GM12878 (cell line): ENCODE results near the gene PTPRQ. TPM values are rescaled to one million over a fixed set of nuclear protein-coding genes. Genes with fewer than 3 reads are reported as not detected.

Experiments used
- ATAC-seq: fragments of 200-7000 bp; cut with Tn5 transposase; 3 replicates; pipeline ENCODE4 v1.9.1; 2020; ENCODE audit warnings: mild to moderate bottlenecking, moderate library complexity
- BruUV-seq: library from RNA; stranded (reverse); fragments of 400-500 nt; replicated peaks from 2 replicates; lab custom pipeline; 2021; lab: Mats Ljungman, UMichigan
- CTCF ChIA-PET: fragments of 300-600 bp; sonication (Branson Sonifier 250); formaldehyde crosslinking; extraction: SDS; loops from one replicate; lab custom pipeline; 2021; ENCODE audit warnings: inconsistent platforms; lab: Yijun Ruan, JAX
- POLR2A ChIA-PET: fragments of 350-600 bp; formaldehyde crosslinking; extraction: SDS; loops from one replicate; lab custom pipeline; 2021; ENCODE audit warnings: inconsistent platforms; lab: Charles Lee
- RAD21 ChIA-PET: fragments of 300-600 bp; sonication (Branson Sonifier 250); formaldehyde crosslinking; loops from one replicate; lab custom pipeline; 2023; ENCODE audit warnings: antibody characterized with exemption; ENCODE audit not compliant: unreplicated experiment; lab: Charles Lee
- SMC1A ChIA-PET: fragments of 300-600 bp; sonication (Branson Sonifier 250); formaldehyde crosslinking; loops from one replicate; lab custom pipeline; 2023; ENCODE audit not compliant: unreplicated experiment, uncharacterized antibody; lab: Charles Lee
- DNase-seq: peaks from one replicate; pipeline ENCODE4 v3.0.0-alpha.2; 2011; ENCODE audit warnings: low read depth, low spot score
- FAIRE-seq: peaks from 3 replicates; lab custom pipeline; 2011; peaks lifted over from hg19 to GRCh38; lab: Jason Lieb, UNC
- H2AFZ ChIP-seq: 2 replicates; pipeline ENCODE4 v1.6.0; 2011; ENCODE audit warnings: low read depth, low read length, control low read depth; ENCODE audit not compliant: control insufficient read depth
- H3K27ac ChIP-seq: 2 replicates; pipeline ENCODE4 v1.5.1; 2011; ENCODE audit warnings: control low read depth; ENCODE audit not compliant: control insufficient read depth, insufficient read depth
- H3K27me3 ChIP-seq, 2 experiments: replicated peaks in 1 of 2; 2 replicates each; pipeline versions ENCODE4 v1.6.0 to v1.6.1; 2011; ENCODE audit warnings: low read length in 1 of 2; ENCODE audit not compliant: control insufficient read depth in 2 of 2, insufficient read depth in 2 of 2
- H3K36me3 ChIP-seq, 2 experiments: 2 replicates each; pipeline ENCODE4 v1.5.1; 2011; ENCODE audit warnings: low read length in 1 of 2; ENCODE audit not compliant: control insufficient read depth in 2 of 2, insufficient read depth in 2 of 2
- H3K4me1 ChIP-seq: 2 replicates; pipeline ENCODE4 v1.6.1; 2011; ENCODE audit warnings: mild to moderate bottlenecking, low read length, moderate library complexity, mixed read lengths; ENCODE audit not compliant: control insufficient read depth, insufficient read depth
- H3K4me2 ChIP-seq: 2 replicates; pipeline ENCODE4 v1.6.0; 2011; ENCODE audit warnings: control low read depth; ENCODE audit not compliant: control insufficient read depth, insufficient read depth
- H3K4me3 ChIP-seq: fragments of 200-600 bp; sonication (generic); 2 replicates; pipeline ENCODE4 v1.5.1; 2016
- H3K79me2 ChIP-seq: 2 replicates; pipeline ENCODE4 v1.6.0; 2011; ENCODE audit warnings: low read length; ENCODE audit not compliant: control insufficient read depth, insufficient read depth
- H3K9ac ChIP-seq: 2 replicates; pipeline ENCODE4 v1.8.0; 2011; ENCODE audit warnings: low read length, control low read depth, mixed read lengths; ENCODE audit not compliant: control insufficient read depth, insufficient read depth
- H3K9me3 ChIP-seq: replicated peaks from 3 replicates; pipeline ENCODE4 v1.5.1; 2011; ENCODE audit warnings: mild to moderate bottlenecking, low read length; ENCODE audit not compliant: control insufficient read depth, insufficient read depth
- H4K20me1 ChIP-seq: 2 replicates; pipeline ENCODE4 v1.6.0; 2011; ENCODE audit not compliant: control insufficient read depth, insufficient read depth
- BCL3 ChIP-seq: IDR thresholded peaks from 2 replicates; pipeline ENCODE4 v1.6.1; 2011; ENCODE audit warnings: borderline replicate concordance, low read depth, mild to moderate bottlenecking, moderate library complexity, low read length; ENCODE audit not compliant: insufficient read depth, poor library complexity, severe bottlenecking
- IKZF2 ChIP-seq, 2 experiments: fragments of 450-650 bp; IDR thresholded peaks; 2 replicates each; pipeline ENCODE4 v1.6.1; 2017; ENCODE audit warnings: mild to moderate bottlenecking in 2 of 2, moderate library complexity in 2 of 2
- SPI1 ChIP-seq: IDR thresholded peaks from 2 replicates; pipeline ENCODE4 v1.6.1; 2011; ENCODE audit warnings: low read depth, mild to moderate bottlenecking, low read length, moderate library complexity, borderline replicate concordance; ENCODE audit not compliant: insufficient read depth
- TCF12 ChIP-seq: IDR thresholded peaks from 2 replicates; pipeline ENCODE4 v1.6.1; 2011; ENCODE audit warnings: low read depth, mild to moderate bottlenecking, low read length
- WRNIP1 ChIP-seq: IDR thresholded peaks from 2 replicates; pipeline ENCODE4 v1.6.1; 2011; ENCODE audit warnings: low read depth, low read length, improper control_type of control experiment, borderline replicate concordance
- ZBED1 ChIP-seq: IDR thresholded peaks from 2 replicates; pipeline ENCODE4 v1.6.1; 2016; ENCODE audit warnings: borderline replicate concordance
- ZBTB33 ChIP-seq: fragments of 450-650 bp; IDR thresholded peaks from 2 replicates; pipeline ENCODE4 v1.6.1; 2017; ENCODE audit warnings: mild to moderate bottlenecking
- ZBTB4 ChIP-seq: fragments of 450-650 bp; formaldehyde crosslinking; IDR thresholded peaks from 2 replicates; pipeline ENCODE4 v1.4.0; 2022; ENCODE audit warnings: mild to moderate bottlenecking, moderate library complexity
- ZNF24 ChIP-seq: fragments of 450-650 bp; IDR thresholded peaks from 2 replicates; pipeline ENCODE4 v1.6.1; 2017; ENCODE audit warnings: antibody characterized with exemption, mild to moderate bottlenecking
- WGBS: methylation state at CpG from one replicate; pipeline ENCODE4 v1.1.6; 2016; ENCODE audit warnings: low lambda C conversion rate; ENCODE audit not compliant: insufficient replicate concordance, insufficient coverage; ENCODE audit errors: missing lambda C conversion rate; 5-methylcytosine and 5-hydroxymethylcytosine counted together
- in situ Hi-C: fragments of 300-500 bp; cut with MboI; formaldehyde crosslinking; loops from 9 replicates; pipeline ENCODE4 v1.14.3; 2018; ENCODE audit warnings: mixed read lengths
- intact Hi-C: fragments of 100-400 bp; cut with micrococcal nuclease; formaldehyde crosslinking; loops from one replicate; pipeline ENCODE4 v1.14.2; 2022; ENCODE audit not compliant: unreplicated experiment
- polyA plus RNA-seq, 11 experiments: library from polyadenylated mRNA; depleted of rRNA in 4 of 11; unstranded in 6 of 11; stranded (reverse) in 5 of 11; fragments of >200 nt; fragmentation: Nextera tagmentation in 4 of 11; fragmentation: Illumina TruSeq in 1 of 11; extraction: Ambion mirVana in 4 of 11; extraction: Trizol in 1 of 11; gene quantifications; 1 replicate in 1 of 11; 2 replicates in 10 of 11; pipeline versions ENCODE4 v1.2.1 to v1.2.3, GENCODE V29; 2011 to 2016; ENCODE audit warnings: inconsistent platforms in 2 of 11, missing spikeins in 2 of 11, low read depth in 1 of 11
- total RNA-seq, 4 experiments: library from RNA; depleted of rRNA in 3 of 4; stranded (reverse); fragments of >200 nt in 3 of 4; fragmentation: Illumina TruSeq in 1 of 4; extraction: Trizol in 1 of 4; gene quantifications; 2 replicates each; pipeline versions ENCODE4 v1.2.1 to v1.2.3, GENCODE V29; 2013 to 2021

The PTPRQ gene
- total and polyA plus RNA-seq, 10 of the 15 experiments (the other 5 are each of a cell fraction or from before 2014, with no cell fraction given), result 0.01 TPM; not detected in 9

- peaks cover under 1% of the 10 kb centered on the region; the same call in 1 of the 2 replicates for H3K4me1 ChIP-seq
- ChIA-PET SMC1A (no interaction called here), POLR2A (no interaction called here), CTCF (no interaction called here), RAD21 (no interaction called here)
- ATAC-seq (no peak), FAIRE-seq (no peak), DNase-seq (no peak)
- no peaks in the 10 kb centered on the region for H3K79me2 ChIP-seq
- no peaks in the 10 kb centered on the region for H4K20me1 ChIP-seq
- H3K36me3 ChIP-seq, result no peaks in the 10 kb centered on the region
- no peak overlapping the region for H3K4me3 ChIP-seq
- H3K27ac ChIP-seq, result no peak overlapping the region
- H3K4me2 ChIP-seq, result no peak overlapping the region
- no TSS peak for BruUV-seq
- in situ Hi-C loops (no loop called here), intact Hi-C loops (no loop called here)
- no peaks in the 10 kb centered on the region for H3K9me3 ChIP-seq
- TF ChIP-seq ZNF24 (no peak), SPI1 (no peak)
- 77% methylated on average over 7 of the region's 7 CpGs for whole genome bisulfite sequencing
- H2AFZ ChIP-seq, result no peak overlapping the region
- no peak overlapping the region for H3K9ac ChIP-seq
- H3K27me3 ChIP-seq, result no peaks in the 10 kb centered on the region
Observed at GRCh38 chr12:80698256-80698655, 254.2 kb downstream of the PTPRQ start.

GRCh38 chr12:80698847-80699542, 255.0 kb downstream of the PTPRQ start:
- Histone ChIP-seq H3K9ac (no peak overlapping the region), H4K20me1 (no peaks in the 10 kb centered on the region), H3K4me1 (peaks cover 8% of the 10 kb centered on the region; the same call in 1 of the 2 replicates), H2AFZ (no peak overlapping the region), H3K36me3 (no peaks in the 10 kb centered on the region), H3K4me2 (no peak overlapping the region), H3K9me3 (no peaks in the 10 kb centered on the region), H3K79me2 (no peaks in the 10 kb centered on the region), H3K4me3 (no peak overlapping the region), H3K27me3 (no peaks in the 10 kb centered on the region), H3K27ac (no peak overlapping the region)
- SMC1A ChIA-PET, result no interaction called here
- 63% methylated on average over 7 of the region's 7 CpGs for WGBS
- intact Hi-C loops, result no loop called here
- RAD21 ChIA-PET, result no interaction called here
- FAIRE-seq (no peak), ATAC-seq (no peak), DNase-seq (no peak)
- CTCF ChIA-PET, result no interaction called here
- in situ Hi-C loops, result no loop called here
- POLR2A ChIA-PET, result no interaction called here
- TF ChIP-seq ZBTB4 (CRISPR knock-in tag), result no peak
- TF ChIP-seq ZBED1, result no peak
- TF ChIP-seq ZBTB33, result no peak
- TF ChIP-seq BCL3, result no peak
- no peak for TF ChIP-seq IKZF2 (IDR thresholded peaks at IDR 0.05)
- no peak for TF ChIP-seq WRNIP1
- TF ChIP-seq TCF12, result no peak
- no TSS peak for BruUV-seq
